ENCODE data around the gene MROH8. TPM values are rescaled to one million over a fixed set of nuclear protein-coding genes. Genes with fewer than 3 reads are reported as not detected.
"Not testable (repeated sequence)": the region's sequence is repeated elsewhere in the genome, so short reads cannot be mapped to it uniquely, and the experiment has no call there.

Gene MROH8
- total and polyA plus RNA-seq, 8 donors = 1.8 to 7.0 (median 5.3) TPM

GRCh38 chr20:37071481-37071911 lies 107.9 kb downstream of the MROH8 start:
- Histone ChIP-seq H3K27me3 (no peaks in the 10 kb centered on the region), H3K9me3 (no peaks in the 10 kb centered on the region)
- TF ChIP-seq CTCF (IDR thresholded peaks at IDR 0.05) = no peak

GRCh38 chr20:37069563-37069962 lies 109.8 kb downstream of the MROH8 start:
- H3K9me3 ChIP-seq; H3K4me1 ChIP-seq; H3K4me3 ChIP-seq; ATAC-seq; H3K27ac ChIP-seq; DNase-seq; intact Hi-C loops (cut with DNase I); H3K27me3 ChIP-seq: not testable (repeated sequence)
- H3K36me3 ChIP-seq = peaks cover 0 to 20% of the 10 kb centered on the region in 2 donors

More at GRCh38 chr20:37071481-37071911, 107.9 kb downstream of the MROH8 start:
- Histone ChIP-seq H3K27ac (no peak overlapping the region), H3K4me1 (no peaks in the 10 kb centered on the region), H3K36me3 (peaks cover 0 to 8% of the 10 kb centered on the region in 2 donors), H3K4me3 (no peak overlapping the region)
- ATAC-seq = no peak
- DNase-seq = no peak
- intact Hi-C loops (cut with DNase I) = no loop called here

- ATAC-seq (no peak), DNase-seq (no peak)
- Histone ChIP-seq H3K36me3 (peaks cover 0 to 50% of the 10 kb centered on the region in 2 donors), H3K27me3 (no peaks in the 10 kb centered on the region), H3K27ac (no peak overlapping the region), H3K4me3 (no peak overlapping the region), H3K4me1 (no peaks in the 10 kb centered on the region), H3K9me3 (no peaks in the 10 kb centered on the region)
- intact Hi-C loops (cut with DNase I) = no loop called here
- TF ChIP-seq CTCF (IDR thresholded peaks at IDR 0.05) = no peak
Measured at GRCh38 chr20:37066168-37066567, 113.2 kb downstream of the MROH8 start.

GRCh38 chr20:37055276-37055675 lies 124.1 kb downstream of the MROH8 start:
- no peak for TF ChIP-seq CTCF (IDR thresholded peaks at IDR 0.05)
- H3K36me3 ChIP-seq = peaks cover 0 to 80% of the 10 kb centered on the region in 2 donors
- ATAC-seq (no peak), DNase-seq (no peak)
- no peak overlapping the region for H3K27ac ChIP-seq
- no peaks in the 10 kb centered on the region for H3K27me3 ChIP-seq
- H3K9me3 ChIP-seq = no peaks in the 10 kb centered on the region
- H3K4me1 ChIP-seq = no peaks in the 10 kb centered on the region
- intact Hi-C loops (cut with DNase I) = no loop called here
- no peak overlapping the region for H3K4me3 ChIP-seq

- Histone ChIP-seq H3K4me3 (no peak overlapping the region), H3K27me3 (no peaks in the 10 kb centered on the region), H3K36me3 (peaks cover 0 to 72% of the 10 kb centered on the region in 2 donors), H3K4me1 (no peaks in the 10 kb centered on the region), H3K27ac (no peak overlapping the region), H3K9me3 (no peaks in the 10 kb centered on the region)
- DNase-seq (no peak), ATAC-seq (no peak)
- intact Hi-C loops (cut with DNase I) = no loop called here
- no peak for TF ChIP-seq CTCF (IDR thresholded peaks at IDR 0.05)
Measured at GRCh38 chr20:37053230-37053950, 126.0 kb downstream of the MROH8 start.

Other genes starting within 250 kb of the MROH8 start
- gene SAMHD1, start 227.8 kb downstream of the MROH8 start, total RNA-seq = 100 to 1,000 TPM; 128 to 197 TPM
- 10 to 100 TPM; 31.8 to 41.7 (median 37.2) TPM for gene SAMHD1, start 227.8 kb downstream of the MROH8 start, polyA plus RNA-seq (ENCODE audit: insufficient read length in 6 of 6)
- gene RBL1, start 83.6 kb downstream of the MROH8 start, total RNA-seq = 10 to 100 TPM in 1 of 2 donors, 1 to 10 TPM in 1; 9.8 to 13.4 TPM
- gene RBL1, start 83.6 kb downstream of the MROH8 start, polyA plus RNA-seq (ENCODE audit: insufficient read length in 6 of 6) = 10 to 100 TPM; 10.9 to 15.4 (median 12.7) TPM
- 100 to 1,000 TPM; 222 to 269 TPM for gene RPN2, start 218 bp downstream of the MROH8 start, total RNA-seq
- gene RPN2, start 218 bp downstream of the MROH8 start, polyA plus RNA-seq (ENCODE audit: insufficient read length in 6 of 6) = 100 to 1,000 TPM; 202 to 245 (median 229) TPM
- not detected for gene GHRH, start 82.3 kb upstream of the MROH8 start, total RNA-seq
- gene GHRH, start 82.3 kb upstream of the MROH8 start, polyA plus RNA-seq (ENCODE audit: insufficient read length in 6 of 6) = not detected
- 10 to 100 TPM; 30.6 to 34.6 TPM for gene MANBAL, start 110.1 kb upstream of the MROH8 start, total RNA-seq
- gene MANBAL, start 110.1 kb upstream of the MROH8 start, polyA plus RNA-seq (ENCODE audit: insufficient read length in 6 of 6) = 10 to 100 TPM; 50.2 to 62.4 (median 56.7) TPM
- gene SRC, start 166.6 kb upstream of the MROH8 start, total RNA-seq = 10 to 100 TPM; 37.4 to 53.5 TPM
- 10 to 100 TPM; 63.5 to 93.0 (median 77.0) TPM for gene SRC, start 166.6 kb upstream of the MROH8 start, polyA plus RNA-seq (ENCODE audit: insufficient read length in 6 of 6)